HUES48 (cell line): ENCODE measurements around the gene GAS7.

Experiments used
- H3K27ac ChIP-seq: one replicate; pipeline ENCODE4 v1.7.0; 2013; ENCODE audit warnings: low read depth, low read length, inconsistent platforms
- H3K27me3 ChIP-seq: 2 replicates; pipeline ENCODE4 v1.6.1; 2013; ENCODE audit warnings: mild to moderate bottlenecking, low read length; ENCODE audit not compliant: control insufficient read depth, insufficient read depth
- H3K36me3 ChIP-seq: 2 replicates; pipeline ENCODE4 v1.6.1; 2013; ENCODE audit warnings: low read length; ENCODE audit not compliant: control insufficient read depth, insufficient read depth
- H3K4me1 ChIP-seq: 2 replicates; pipeline ENCODE4 v1.6.1; 2013; ENCODE audit warnings: mild to moderate bottlenecking, low read length; ENCODE audit not compliant: control insufficient read depth, insufficient read depth
- H3K4me3 ChIP-seq: 2 replicates; pipeline ENCODE4 v1.5.1; 2013; ENCODE audit warnings: mild to moderate bottlenecking, low read depth, low read length
- H3K9ac ChIP-seq: 2 replicates; pipeline ENCODE4 v1.6.1; 2013; ENCODE audit warnings: mild to moderate bottlenecking, low read depth, low read length, moderate library complexity
- H3K9me3 ChIP-seq: 2 replicates; pipeline ENCODE4 v1.6.1; 2013; ENCODE audit warnings: low read length; ENCODE audit not compliant: control insufficient read depth, insufficient read depth

Gene GAS7

GRCh38 chr17:10046786-10047785, 151.3 kb downstream of the GAS7 start:
- H3K27me3 ChIP-seq: no peaks in the 10 kb centered on the region
- no peak overlapping the region for H3K27ac ChIP-seq
- H3K9me3 ChIP-seq: no peaks in the 10 kb centered on the region
- peaks cover 5% of the 10 kb centered on the region; the same call in 1 of the 2 replicates for H3K4me1 ChIP-seq
- no peaks in the 10 kb centered on the region for H3K36me3 ChIP-seq
- no peak overlapping the region for H3K4me3 ChIP-seq
- H3K9ac ChIP-seq: no peak overlapping the region

- Histone ChIP-seq H3K27me3 (no peaks in the 10 kb centered on the region), H3K9me3 (no peaks in the 10 kb centered on the region), H3K36me3 (no peaks in the 10 kb centered on the region), H3K4me3 (no peak overlapping the region), H3K27ac (no peak overlapping the region), H3K9ac (no peak overlapping the region), H3K4me1 (peaks cover 5% of the 10 kb centered on the region; the same call in 1 of the 2 replicates)
Measured at GRCh38 chr17:10045871-10046658, 152.3 kb downstream of the GAS7 start.

GRCh38 chr17:10042589-10043244, 155.7 kb downstream of the GAS7 start:
- no peaks in the 10 kb centered on the region for H3K4me1 ChIP-seq
- no peak overlapping the region for H3K9ac ChIP-seq
- no peak overlapping the region for H3K4me3 ChIP-seq
- no peak overlapping the region for H3K27ac ChIP-seq
- H3K9me3 ChIP-seq: no peaks in the 10 kb centered on the region
- H3K27me3 ChIP-seq: no peaks in the 10 kb centered on the region
- H3K36me3 ChIP-seq: no peaks in the 10 kb centered on the region

GRCh38 chr17:10041916-10042588, 156.4 kb downstream of the GAS7 start:
- no peak overlapping the region for H3K27ac ChIP-seq

GRCh38 chr17:10041287-10041612, 157.2 kb downstream of the GAS7 start:
- Histone ChIP-seq H3K27me3 (no peaks in the 10 kb centered on the region), H3K9me3 (no peaks in the 10 kb centered on the region), H3K36me3 (no peaks in the 10 kb centered on the region), H3K9ac (no peak overlapping the region), H3K27ac (no peak overlapping the region), H3K4me1 (no peaks in the 10 kb centered on the region), H3K4me3 (no peak overlapping the region)

More at GRCh38 chr17:10041916-10042588, 156.4 kb downstream of the GAS7 start:
- Histone ChIP-seq H3K36me3 (no peaks in the 10 kb centered on the region), H3K4me1 (no peaks in the 10 kb centered on the region), H3K9me3 (no peaks in the 10 kb centered on the region), H3K9ac (no peak overlapping the region), H3K4me3 (no peak overlapping the region), H3K27me3 (no peaks in the 10 kb centered on the region)

- Histone ChIP-seq H3K9me3 (no peaks in the 10 kb centered on the region), H3K4me1 (peaks cover 4% of the 10 kb centered on the region; the same call in 1 of the 2 replicates), H3K4me3 (no peak overlapping the region), H3K36me3 (no peaks in the 10 kb centered on the region), H3K27ac (no peak overlapping the region), H3K9ac (no peak overlapping the region), H3K27me3 (no peaks in the 10 kb centered on the region)
Measured at GRCh38 chr17:10036511-10037061, 161.8 kb downstream of the GAS7 start.

GRCh38 chr17:10035885-10036284, 162.5 kb downstream of the GAS7 start:
- Histone ChIP-seq H3K4me3 (no peak overlapping the region), H3K9ac (no peak overlapping the region), H3K36me3 (no peaks in the 10 kb centered on the region), H3K9me3 (no peaks in the 10 kb centered on the region), H3K27ac (no peak overlapping the region), H3K27me3 (no peaks in the 10 kb centered on the region), H3K4me1 (peaks cover 4% of the 10 kb centered on the region; the same call in 1 of the 2 replicates)

GRCh38 chr17:10034719-10035475, 163.5 kb downstream of the GAS7 start:
- Histone ChIP-seq H3K9ac (no peak overlapping the region), H3K36me3 (no peaks in the 10 kb centered on the region), H3K27ac (no peak overlapping the region), H3K4me1 (peaks cover 4% of the 10 kb centered on the region; the same call in 1 of the 2 replicates), H3K27me3 (no peaks in the 10 kb centered on the region), H3K4me3 (no peak overlapping the region), H3K9me3 (no peaks in the 10 kb centered on the region)

GRCh38 chr17:10033959-10034358, 164.4 kb downstream of the GAS7 start:
- Histone ChIP-seq H3K27ac (no peak overlapping the region), H3K27me3 (no peaks in the 10 kb centered on the region), H3K9me3 (no peaks in the 10 kb centered on the region), H3K4me3 (no peak overlapping the region), H3K4me1 (peaks cover 4% of the 10 kb centered on the region; the same call in 1 of the 2 replicates), H3K36me3 (no peaks in the 10 kb centered on the region), H3K9ac (no peak overlapping the region)
